Measurements from ENCODE around the gene FBH1.

Gene FBH1

DNA sequence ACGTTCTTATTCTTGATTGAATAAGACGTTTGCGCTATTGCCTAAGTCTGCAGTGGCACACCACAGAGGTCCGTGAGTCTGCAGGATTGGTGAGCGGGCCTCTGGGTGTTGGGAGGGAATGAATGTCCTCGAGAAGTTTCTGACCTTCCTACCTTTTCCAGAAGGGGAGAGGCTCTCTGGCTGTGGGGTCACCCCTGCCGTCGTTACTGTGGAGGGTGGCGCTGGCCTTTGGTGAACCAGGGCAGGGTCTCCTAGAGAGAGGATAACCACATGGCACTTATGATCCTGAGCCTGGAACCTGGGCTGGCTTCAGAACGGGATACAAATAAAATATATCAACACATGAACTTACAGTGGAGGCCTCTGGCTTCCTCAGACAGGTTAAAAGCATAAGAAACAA, 73.5 kb downstream of the FBH1 start:
- ATAC-seq (replicated peaks) (no peak), DNase-seq (no peak)
- Mint-ChIP-seq H3K4me3 (no peak overlapping the region), H3K36me3 (ENCODE audit: insufficient read depth) (peaks cover 60% of the 10 kb centered on the region), H3K27ac (no peak overlapping the region), H3K4me1 (ENCODE audit: low read depth in 2 of 2) (peaks cover 5 to 7% of the 10 kb centered on the region in 2 donors), H3K9me3 (no peaks in the 10 kb centered on the region), H3K27me3 (no peaks in the 10 kb centered on the region)

DNA sequence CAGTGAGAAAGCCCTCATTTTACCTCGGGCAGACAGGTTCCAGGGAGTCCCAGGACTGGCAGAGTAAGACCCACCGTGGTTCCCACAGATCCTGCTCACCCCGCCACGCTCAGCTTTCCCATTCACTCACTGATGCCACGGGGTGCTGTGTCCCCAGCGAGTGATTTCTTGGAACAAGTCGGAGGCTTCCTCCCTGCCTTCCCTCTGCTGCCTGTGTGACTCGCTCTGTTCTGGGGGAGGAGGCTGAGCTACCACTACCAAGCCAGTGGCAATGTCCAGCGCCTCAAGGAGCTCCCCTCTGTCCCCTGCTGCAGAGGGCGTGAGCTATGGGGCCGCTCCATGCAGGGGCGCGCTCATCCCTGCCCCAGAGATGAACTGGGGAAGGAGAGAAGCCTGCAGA, 74.7 kb downstream of the FBH1 start:
- Mint-ChIP-seq H3K27me3 (no peaks in the 10 kb centered on the region), H3K9me3 (no peaks in the 10 kb centered on the region), H3K27ac (no peak overlapping the region), H3K4me1 (ENCODE audit: low read depth in 2 of 2) (peaks cover 7% of the 10 kb centered on the region in 2 donors), H3K36me3 (ENCODE audit: insufficient read depth) (peaks cover 53% of the 10 kb centered on the region), H3K4me3 (no peak overlapping the region)
- DNase-seq, result no peak
- ATAC-seq (replicated peaks), result no peak

DNA sequence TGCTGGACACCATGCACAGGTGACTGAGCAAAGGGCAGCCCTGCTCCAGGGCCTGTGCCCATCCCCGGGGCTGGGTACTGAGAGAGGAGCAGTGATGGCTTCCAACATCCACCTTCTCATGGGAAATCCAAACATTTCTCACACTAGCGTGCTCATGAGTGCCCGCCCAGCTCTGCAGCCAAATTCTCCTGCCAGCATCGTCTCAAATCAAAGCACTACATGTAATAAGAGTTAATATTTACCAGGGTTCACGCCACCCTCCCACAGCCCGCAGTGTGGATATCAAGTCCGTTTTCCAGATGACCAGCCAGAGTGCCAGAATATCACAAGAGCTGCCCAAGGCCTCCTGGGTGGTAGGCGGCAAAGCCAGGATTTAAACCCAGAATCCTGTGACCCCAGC, 75.2 kb downstream of the FBH1 start:
- Mint-ChIP-seq H3K9me3 (no peaks in the 10 kb centered on the region), H3K36me3 (ENCODE audit: insufficient read depth) (peaks cover 49% of the 10 kb centered on the region), H3K27me3 (no peaks in the 10 kb centered on the region), H3K4me3 (no peak overlapping the region), H3K4me1 (ENCODE audit: low read depth in 2 of 2) (peaks cover 12% of the 10 kb centered on the region in 2 donors), H3K27ac (no peak overlapping the region)
- ATAC-seq (replicated peaks) (no peak), DNase-seq (no peak)

DNA sequence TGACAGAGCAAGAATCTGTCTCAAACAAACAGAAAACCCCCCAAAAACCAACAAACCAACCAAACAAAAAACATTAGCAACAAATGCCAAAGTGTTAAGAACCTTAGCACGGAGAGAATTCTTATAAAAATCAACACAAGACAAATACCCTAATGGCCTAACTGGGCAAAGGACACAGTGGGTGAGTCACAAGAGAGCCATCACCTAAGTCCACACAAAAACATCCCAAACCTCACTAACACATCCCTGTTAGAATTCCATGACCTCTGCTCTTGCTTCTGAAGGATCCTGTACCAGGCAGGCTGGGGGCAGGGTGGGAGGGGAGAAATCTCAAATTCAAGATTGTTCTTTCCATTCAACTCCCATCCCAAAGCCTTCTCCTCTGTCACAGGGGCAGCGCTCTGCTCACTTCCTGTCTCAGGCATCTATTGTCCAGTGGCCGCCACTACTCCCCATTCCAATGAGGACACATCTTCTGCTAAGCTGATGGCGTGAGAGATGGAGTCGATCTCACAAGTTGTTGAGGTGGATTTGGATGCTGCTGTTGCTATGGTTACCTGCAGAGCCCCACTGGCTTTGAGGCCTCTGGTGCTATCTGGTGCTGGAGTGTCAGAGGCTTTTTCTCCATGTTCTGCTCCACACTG, 78.1 kb downstream of the FBH1 start:
- H3K36me3 Mint-ChIP-seq (ENCODE audit: insufficient read depth), result peaks cover 30% of the 10 kb centered on the region
- H3K4me3 Mint-ChIP-seq, result no peak overlapping the region
- H3K9me3 Mint-ChIP-seq, result no peaks in the 10 kb centered on the region
- no peaks in the 10 kb centered on the region for H3K27me3 Mint-ChIP-seq
- DNase-seq, result no peak
- ATAC-seq (replicated peaks), result no peak
- H3K27ac Mint-ChIP-seq, result peak overlapping the region in 1 of 2 donors; percentile 32
- H3K4me1 Mint-ChIP-seq (ENCODE audit: low read depth in 2 of 2), result peaks cover 30 to 32% of the 10 kb centered on the region in 2 donors

DNA sequence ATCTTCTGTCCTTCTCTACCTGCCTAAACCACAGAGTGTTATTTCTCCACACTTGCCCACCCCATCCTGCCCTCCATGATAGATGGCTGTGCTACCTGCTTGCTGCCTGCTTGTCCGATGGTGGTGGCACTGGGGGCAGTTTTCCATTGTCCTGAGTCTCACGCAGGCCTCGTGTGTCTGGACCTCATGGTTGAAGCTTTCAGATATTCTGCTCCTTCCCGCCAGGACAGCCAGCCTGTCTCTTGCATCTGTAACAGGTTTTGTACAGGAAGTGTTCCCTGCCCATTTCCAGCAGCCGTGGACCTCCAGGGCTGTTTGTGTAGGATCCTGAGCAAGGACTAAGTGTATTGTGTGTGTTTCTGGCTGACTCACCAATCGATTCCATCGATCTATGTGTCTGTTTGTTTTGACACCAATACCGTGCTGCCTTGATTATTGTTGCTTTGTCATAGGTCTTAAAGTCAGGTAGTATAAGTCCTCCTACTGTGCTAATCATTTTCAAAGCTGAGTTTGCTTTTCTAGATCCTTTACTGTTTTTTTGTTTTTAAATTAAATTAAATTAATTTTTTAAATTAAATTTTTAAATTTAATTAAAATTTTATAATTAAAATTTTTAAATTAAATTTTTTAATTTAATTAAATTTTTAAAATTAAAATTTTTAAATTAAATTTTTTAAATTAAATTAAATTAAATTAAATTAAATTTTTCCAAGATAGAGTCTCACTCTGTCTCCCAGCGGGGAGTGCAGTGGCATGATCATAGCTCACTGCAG, 78.8 kb downstream of the FBH1 start:
- no peak for DNase-seq
- Mint-ChIP-seq H3K27me3 (no peaks in the 10 kb centered on the region), H3K27ac (peak overlapping the region in 1 of 2 donors; percentile 32), H3K36me3 (ENCODE audit: insufficient read depth) (peaks cover 24% of the 10 kb centered on the region), H3K9me3 (no peaks in the 10 kb centered on the region), H3K4me3 (no peak overlapping the region), H3K4me1 (ENCODE audit: low read depth in 2 of 2) (peaks cover 30 to 35% of the 10 kb centered on the region in 2 donors)
- ATAC-seq (replicated peaks), result no peak

DNA sequence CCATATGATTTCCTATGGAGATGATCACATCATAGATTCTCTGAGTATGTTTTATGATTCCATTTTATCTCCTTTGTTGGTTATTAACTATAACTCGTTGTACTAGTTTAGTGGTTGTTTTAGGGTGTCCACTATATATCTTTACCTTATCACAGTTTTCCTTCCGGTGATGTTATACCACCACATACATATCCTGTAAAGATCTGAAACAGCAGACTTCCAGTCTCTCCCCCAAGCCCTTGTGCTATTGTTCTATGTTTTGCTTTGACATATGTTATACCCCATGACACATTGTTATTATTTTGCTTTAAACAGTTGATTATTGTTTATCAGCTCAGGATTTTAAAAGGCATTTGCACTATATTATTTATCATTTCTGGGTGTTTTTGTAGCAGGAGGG, 80.0 kb downstream of the FBH1 start:
- peak overlapping the region in 1 of 2 donors; percentile 90 for H3K27ac Mint-ChIP-seq
- H3K27me3 Mint-ChIP-seq, result no peaks in the 10 kb centered on the region
- DNase-seq (no peak), ATAC-seq (replicated peaks) (no peak)
- no peak overlapping the region for H3K4me3 Mint-ChIP-seq
- peaks cover 16% of the 10 kb centered on the region for H3K36me3 Mint-ChIP-seq (ENCODE audit: insufficient read depth)
- peaks cover 34 to 41% of the 10 kb centered on the region in 2 donors for H3K4me1 Mint-ChIP-seq (ENCODE audit: low read depth in 2 of 2)
- H3K9me3 Mint-ChIP-seq, result no peaks in the 10 kb centered on the region

DNA sequence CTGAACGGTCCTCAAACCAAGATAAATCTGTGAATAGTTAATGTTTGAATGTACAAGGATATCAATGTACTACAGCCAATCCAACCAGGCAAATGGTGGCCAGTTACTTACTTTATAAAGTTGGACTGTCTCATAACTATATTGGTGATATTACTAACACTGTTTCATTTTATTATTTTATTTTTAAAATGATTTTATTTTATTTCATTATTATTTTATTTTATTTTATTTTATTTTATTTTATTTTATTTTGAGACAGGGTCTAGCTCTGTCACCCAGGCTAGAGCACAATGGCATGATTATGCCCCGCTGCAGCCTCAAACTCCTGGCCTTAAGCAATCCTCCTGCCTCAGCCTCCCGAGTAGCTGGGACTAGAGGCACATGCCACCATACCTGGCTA, 80.5 kb downstream of the FBH1 start:
- H3K27ac Mint-ChIP-seq, result peak overlapping the region in 1 of 2 donors; percentile 90

DNA sequence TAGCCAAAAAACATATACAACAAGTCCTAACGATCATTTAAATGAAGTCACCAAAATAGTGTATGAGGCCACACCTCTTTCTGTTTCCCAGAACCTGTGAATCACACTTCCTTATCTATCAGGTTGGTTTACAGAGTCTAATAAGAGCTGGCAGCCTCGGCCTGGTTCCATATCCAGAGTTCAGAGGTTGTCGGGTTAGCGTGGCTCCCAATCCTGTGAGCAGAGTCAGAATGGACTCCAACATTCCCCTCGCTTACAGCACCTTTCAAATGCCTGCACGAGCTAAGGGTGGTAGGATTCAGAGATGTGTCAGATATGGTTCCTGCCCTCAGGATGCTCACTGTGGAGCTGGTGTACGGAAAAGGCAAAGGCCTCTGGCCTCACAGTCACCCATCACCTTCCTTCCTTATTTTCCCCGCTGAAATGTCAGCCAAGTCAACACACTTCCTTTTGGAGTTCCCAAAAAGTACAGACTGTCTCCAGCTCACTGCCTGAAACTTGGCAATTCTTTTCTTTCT, 81.3 kb downstream of the FBH1 start:
- H3K4me1 Mint-ChIP-seq (ENCODE audit: low read depth in 2 of 2), result peaks cover 44 to 54% of the 10 kb centered on the region in 2 donors
- peak overlapping the region; percentile 88 to 90 for H3K27ac Mint-ChIP-seq
- ATAC-seq (replicated peaks) (peak; percentile 31), DNase-seq (peak in 1 of 3 experiments; percentile 6)
- no peaks in the 10 kb centered on the region for H3K27me3 Mint-ChIP-seq
- peaks cover 17% of the 10 kb centered on the region for H3K36me3 Mint-ChIP-seq (ENCODE audit: insufficient read depth)
- H3K9me3 Mint-ChIP-seq, result no peaks in the 10 kb centered on the region
- H3K4me3 Mint-ChIP-seq, result peak overlapping the region; percentile 54 to 69

More for the DNA sequence above, 80.5 kb downstream of the FBH1 start:
- Mint-ChIP-seq H3K36me3 (ENCODE audit: insufficient read depth) (peaks cover 19% of the 10 kb centered on the region), H3K9me3 (no peaks in the 10 kb centered on the region), H3K27me3 (no peaks in the 10 kb centered on the region), H3K4me1 (ENCODE audit: low read depth in 2 of 2) (peaks cover 39 to 45% of the 10 kb centered on the region in 2 donors), H3K4me3 (no peak overlapping the region)
- ATAC-seq (replicated peaks), result no peak
- no peak for DNase-seq

DNA sequence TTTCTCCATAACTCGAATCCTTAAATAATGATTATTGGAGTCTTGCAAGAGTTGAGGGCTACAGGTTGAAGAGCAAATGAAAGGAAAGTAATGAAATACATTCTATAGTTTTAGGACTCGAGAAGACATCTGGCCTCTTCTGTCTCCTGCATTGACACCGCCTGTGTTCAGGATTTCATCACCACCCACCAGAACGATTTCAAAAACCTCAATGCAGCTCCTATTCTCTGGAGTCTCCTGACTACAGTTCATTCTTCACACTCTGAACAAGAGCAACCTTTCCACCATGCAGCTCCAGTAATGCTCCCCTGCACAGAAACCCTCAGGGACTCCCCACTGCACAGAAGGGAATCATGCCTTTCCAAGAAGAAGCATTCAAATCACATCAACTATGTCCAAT, 81.8 kb downstream of the FBH1 start:
- no peaks in the 10 kb centered on the region for H3K27me3 Mint-ChIP-seq
- peaks cover 46 to 57% of the 10 kb centered on the region in 2 donors for H3K4me1 Mint-ChIP-seq (ENCODE audit: low read depth in 2 of 2)
- H3K4me3 Mint-ChIP-seq, result peak overlapping the region; percentile 54 to 69
- no peaks in the 10 kb centered on the region for H3K9me3 Mint-ChIP-seq
- ATAC-seq (replicated peaks) (no peak), DNase-seq (no peak)
- H3K36me3 Mint-ChIP-seq (ENCODE audit: insufficient read depth), result peaks cover 16% of the 10 kb centered on the region
- peak overlapping the region; percentile 88 to 90 for H3K27ac Mint-ChIP-seq

DNA sequence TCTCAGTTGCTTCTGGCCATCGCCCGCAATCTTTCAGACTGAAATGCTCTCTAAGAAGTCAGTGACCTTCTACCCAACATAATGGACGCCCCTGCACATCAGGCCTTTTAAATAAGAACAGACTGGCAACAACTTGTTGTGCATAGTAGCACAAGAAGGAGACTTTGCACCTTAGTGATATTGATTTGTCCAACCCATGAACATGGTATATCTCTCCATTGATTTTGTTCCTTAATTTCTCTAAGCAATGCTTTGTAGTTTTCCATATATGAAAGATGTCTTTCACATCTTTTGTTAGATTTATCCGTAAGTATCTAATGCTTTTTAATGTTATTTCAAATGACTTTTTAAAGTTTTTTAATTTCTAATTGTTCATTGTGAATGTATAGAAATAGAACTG, 83.0 kb downstream of the FBH1 start:
- Mint-ChIP-seq H3K27ac (peak overlapping the region; percentile 44 to 52), H3K27me3 (no peaks in the 10 kb centered on the region), H3K4me1 (ENCODE audit: low read depth in 2 of 2) (peaks cover 44 to 50% of the 10 kb centered on the region in 2 donors), H3K9me3 (no peaks in the 10 kb centered on the region), H3K4me3 (no peak overlapping the region), H3K36me3 (ENCODE audit: insufficient read depth) (peaks cover 11% of the 10 kb centered on the region)
- DNase-seq (no peak), ATAC-seq (replicated peaks) (no peak)

DNA sequence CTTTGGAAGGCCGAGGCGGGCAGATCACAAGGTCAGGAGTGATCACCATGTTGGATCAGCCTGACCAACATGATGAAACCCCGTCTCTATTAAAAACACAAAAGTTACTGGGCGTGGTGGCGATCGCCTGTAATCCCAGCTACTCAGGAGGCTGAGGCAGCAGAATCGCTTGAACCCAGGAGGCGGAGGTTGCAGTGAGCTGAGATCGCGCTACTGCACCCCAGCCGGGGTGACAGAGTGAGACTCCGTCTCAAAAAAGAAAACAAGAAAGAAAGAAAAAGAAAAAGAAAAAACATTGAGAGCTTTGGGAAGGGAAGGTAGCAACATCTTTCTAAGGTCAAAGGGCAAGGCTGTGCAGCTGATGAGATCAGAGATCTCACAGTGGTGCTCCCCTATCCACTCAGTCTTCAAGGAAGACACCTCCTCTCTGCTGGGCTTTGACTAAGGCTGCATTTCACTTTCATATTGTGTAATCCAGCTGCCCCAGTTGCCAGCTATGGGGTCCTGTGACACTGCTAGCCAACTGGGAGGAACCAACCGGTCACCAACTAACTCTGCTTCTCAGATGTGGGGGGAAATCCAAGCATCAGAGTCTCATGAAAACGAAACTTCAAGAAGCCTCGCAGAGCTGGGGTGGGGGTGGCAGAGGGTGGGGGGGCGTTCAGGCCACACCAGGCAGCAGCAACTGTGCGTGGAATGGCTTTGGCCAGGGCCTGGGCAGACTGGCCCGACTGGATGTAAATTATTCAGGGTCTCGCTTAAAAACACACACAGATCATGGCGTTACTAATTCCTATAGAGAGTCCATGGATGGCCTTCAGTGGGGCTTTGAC, 85.8 kb downstream of the FBH1 start:
- ATAC-seq (replicated peaks) (peak; percentile 75), DNase-seq (peak; percentile 45 to 67 (median 64))
- Mint-ChIP-seq H3K4me1 (ENCODE audit: low read depth in 2 of 2) (peaks cover 36 to 43% of the 10 kb centered on the region in 2 donors), H3K4me3 (peak overlapping the region; percentile 92 to 97), H3K27me3 (no peaks in the 10 kb centered on the region), H3K9me3 (no peaks in the 10 kb centered on the region), H3K36me3 (ENCODE audit: insufficient read depth) (peaks cover 5% of the 10 kb centered on the region), H3K27ac (peak overlapping the region; percentile 93 to 94)

DNA sequence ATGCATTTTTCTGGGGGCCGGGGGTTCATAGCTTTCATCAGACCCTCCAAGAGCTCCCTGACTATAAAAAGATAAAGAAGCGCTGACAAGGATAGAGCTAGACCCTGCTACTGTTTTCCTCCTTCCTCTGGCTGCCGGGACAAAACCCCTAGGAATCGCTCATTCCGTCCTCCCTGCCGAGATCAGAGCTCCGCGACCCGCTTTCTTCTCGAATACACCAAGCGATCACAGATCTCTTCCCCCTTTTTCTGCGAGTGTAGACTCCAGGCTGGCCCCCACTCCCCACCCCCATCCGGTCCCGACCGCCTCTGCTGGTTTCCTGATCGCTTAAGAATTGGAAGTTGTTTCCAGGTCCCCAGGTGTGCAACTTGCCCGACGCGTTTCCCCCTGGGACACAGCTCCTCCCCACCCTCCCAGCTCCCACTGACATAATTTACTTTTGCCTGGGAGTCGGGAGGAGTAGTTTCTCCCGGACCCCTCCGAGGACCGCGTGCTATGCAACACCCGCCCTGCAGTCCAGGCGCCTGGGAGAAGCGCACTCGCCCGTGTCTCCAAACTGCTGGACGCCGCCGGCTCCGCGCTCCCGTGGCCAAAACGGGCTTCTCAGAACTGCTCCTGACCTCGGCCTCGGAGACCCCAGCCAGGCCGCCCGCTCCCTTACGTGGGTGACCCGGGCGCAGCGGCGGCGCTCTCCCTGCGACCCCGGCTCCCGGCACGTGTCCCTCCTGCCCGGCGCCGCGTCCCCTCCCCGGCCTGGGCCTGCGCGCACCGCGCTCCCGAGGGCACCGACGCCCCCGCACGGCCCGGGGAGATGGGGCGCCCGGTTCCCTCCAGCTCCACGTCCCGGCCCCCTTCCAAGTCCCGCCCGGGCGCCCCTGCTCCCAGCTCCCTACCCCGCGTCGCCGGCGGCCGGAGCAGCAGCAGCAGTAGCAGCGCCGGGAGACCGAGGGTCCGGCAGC, 86.7 kb downstream of the FBH1 start:
- Mint-ChIP-seq H3K4me1 (ENCODE audit: low read depth in 2 of 2) (peaks cover 28 to 34% of the 10 kb centered on the region in 2 donors), H3K4me3 (peak overlapping the region; percentile 92 to 97), H3K36me3 (ENCODE audit: insufficient read depth) (peaks cover 5% of the 10 kb centered on the region), H3K27ac (peak overlapping the region; percentile 93 to 94), H3K27me3 (no peaks in the 10 kb centered on the region), H3K9me3 (no peaks in the 10 kb centered on the region)
- peak; percentile 2 for ATAC-seq (replicated peaks)
- peak in 2 of 3 experiments; percentile 5 to 23 for DNase-seq
